ENCODE data around the gene MYOM1.

DNA sequence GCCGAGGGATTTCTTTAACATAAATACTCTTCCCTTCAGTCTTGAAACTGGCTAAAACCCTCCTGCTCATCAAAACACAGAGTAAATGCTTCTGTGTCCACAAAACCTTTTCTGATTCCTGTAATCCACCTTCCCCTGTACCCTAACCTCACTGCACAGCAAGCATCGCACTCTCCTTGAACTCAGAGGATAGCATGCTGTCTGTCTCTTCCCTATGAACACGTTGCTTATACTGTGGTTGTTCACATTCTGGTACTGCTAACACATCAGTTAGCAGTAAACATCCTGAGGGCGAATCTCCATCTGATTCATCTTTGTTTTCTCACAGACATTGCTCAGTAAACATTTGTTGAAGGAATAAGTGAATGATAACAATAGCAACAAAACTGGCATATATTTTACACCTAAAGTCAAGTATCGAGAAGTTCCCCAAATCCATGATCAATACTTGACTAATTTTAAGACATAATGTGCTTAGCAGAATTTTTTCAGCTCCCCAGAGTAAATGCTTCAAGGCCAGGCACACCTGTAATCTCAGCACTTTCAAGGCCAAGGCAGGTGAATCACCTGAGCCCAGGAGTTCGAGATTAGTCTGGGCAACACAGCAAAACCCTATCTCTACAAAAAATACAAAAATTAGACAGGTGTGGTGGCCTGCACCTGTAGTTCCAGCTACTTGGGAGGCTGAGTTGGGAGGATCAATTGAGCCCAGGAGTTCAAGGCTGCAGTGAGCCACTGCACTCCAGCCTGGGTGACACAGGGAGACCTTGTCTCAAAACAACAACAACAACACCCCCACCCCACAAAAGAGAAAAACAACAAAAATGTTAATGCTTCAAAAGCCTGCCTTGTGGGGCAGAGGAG, 161.2 kb downstream of the MYOM1 start:
- TF ChIP-seq POLR2AphosphoS5 (IDR thresholded peaks at IDR 0.05; ENCODE audit: low read depth, low read length) (no peak), REST (IDR thresholded peaks at IDR 0.05; ENCODE audit: insufficient read depth in 1 of 2, low read depth in 2 of 2, low read length in 2 of 2) (no peak), TAF1 (IDR thresholded peaks at IDR 0.05; ENCODE audit: borderline replicate concordance, insufficient read depth, low read length) (no peak), FOXP2 (optimal IDR thresholded peaks at IDR 0.05; ENCODE audit: borderline replicate concordance, extremely low read depth, extremely low read length, insufficient read depth) (no peak)
